HFF-Myc (cell line): ENCODE measurements around the gene ATF6B.

ENCODE experiments used
- DNase-seq: peaks from one replicate; pipeline ENCODE4 v3.0.0-alpha.2; 2011; ENCODE audit warnings: low read depth; ENCODE audit errors: extremely low read depth
- H3K4me3 ChIP-seq: replicated peaks from 2 replicates; pipeline ENCODE4 v1.5.1; 2011; ENCODE audit warnings: low read depth, mild to moderate bottlenecking, control low read depth, low read length
- TF ChIP-seq, protein P1 (sequence below): IDR thresholded peaks from 2 replicates; pipeline ENCODE4 v1.5.1; 2012; ENCODE audit warnings: mild to moderate bottlenecking, low read depth, low read length, control low read depth; ENCODE audit errors: missing control alignments

Gene ATF6B

DNA sequence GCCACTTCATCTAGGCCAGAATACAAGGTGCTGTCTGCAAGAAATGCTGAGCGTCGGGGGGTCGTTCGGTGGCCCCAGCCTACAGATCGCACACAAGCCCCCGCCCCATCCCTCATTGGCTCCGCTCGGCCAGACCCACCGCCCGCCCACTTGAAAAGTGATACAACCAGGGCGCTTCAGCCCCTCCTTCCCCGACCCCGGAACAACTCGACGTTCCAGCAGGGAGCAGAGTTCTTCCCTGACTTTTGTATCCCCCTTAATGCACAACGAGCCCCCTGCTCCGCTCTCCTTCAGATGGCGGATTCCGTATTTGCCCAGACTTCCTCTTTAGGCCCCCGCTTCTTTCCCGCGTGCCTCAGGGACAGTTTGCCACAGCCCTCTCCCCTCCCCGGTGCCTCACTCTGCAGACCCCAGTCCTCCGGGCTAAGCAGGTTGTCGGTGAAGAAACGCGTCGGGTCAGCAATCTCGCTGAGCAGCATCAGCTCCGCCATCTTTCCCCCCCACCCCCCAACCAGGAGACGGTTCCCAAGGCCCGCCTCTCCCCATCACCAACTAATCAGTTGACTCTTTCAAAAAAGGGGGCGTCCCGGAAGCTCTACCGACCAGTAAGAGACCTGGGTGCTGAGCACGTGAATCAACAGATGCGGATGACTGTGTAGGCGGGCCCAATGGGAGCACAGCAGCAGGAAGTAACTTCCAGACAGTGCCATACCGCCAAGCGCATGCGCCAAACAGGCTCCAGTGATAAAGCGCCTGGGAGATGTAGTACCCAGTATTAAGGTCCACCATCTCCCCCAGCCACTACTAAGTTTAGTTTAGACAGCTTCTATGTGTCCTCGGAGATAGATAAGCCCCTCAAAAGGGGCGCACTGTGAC is at the start of gene ATF6B:
ATF6B (minus strand) TSS at position 530 of the 876 bp plus-strand sequence; CDS start at position 491, 39 bp downstream.
- TF ChIP-seq, protein P1, sequence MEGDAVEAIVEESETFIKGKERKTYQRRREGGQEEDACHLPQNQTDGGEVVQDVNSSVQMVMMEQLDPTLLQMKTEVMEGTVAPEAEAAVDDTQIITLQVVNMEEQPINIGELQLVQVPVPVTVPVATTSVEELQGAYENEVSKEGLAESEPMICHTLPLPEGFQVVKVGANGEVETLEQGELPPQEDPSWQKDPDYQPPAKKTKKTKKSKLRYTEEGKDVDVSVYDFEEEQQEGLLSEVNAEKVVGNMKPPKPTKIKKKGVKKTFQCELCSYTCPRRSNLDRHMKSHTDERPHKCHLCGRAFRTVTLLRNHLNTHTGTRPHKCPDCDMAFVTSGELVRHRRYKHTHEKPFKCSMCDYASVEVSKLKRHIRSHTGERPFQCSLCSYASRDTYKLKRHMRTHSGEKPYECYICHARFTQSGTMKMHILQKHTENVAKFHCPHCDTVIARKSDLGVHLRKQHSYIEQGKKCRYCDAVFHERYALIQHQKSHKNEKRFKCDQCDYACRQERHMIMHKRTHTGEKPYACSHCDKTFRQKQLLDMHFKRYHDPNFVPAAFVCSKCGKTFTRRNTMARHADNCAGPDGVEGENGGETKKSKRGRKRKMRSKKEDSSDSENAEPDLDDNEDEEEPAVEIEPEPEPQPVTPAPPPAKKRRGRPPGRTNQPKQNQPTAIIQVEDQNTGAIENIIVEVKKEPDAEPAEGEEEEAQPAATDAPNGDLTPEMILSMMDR = no peak
- H3K4me3 ChIP-seq = peak within 1 kb of the TSS; percentile 95
- peak; percentile 99 for DNase-seq

- H3K4me3 ChIP-seq = peak overlapping the region; percentile 90
- TF ChIP-seq, protein P1 = no peak
- no peak for DNase-seq
Measured at GRCh38 chr6:32177183-32177787, 49.2 kb upstream of the ATF6B start.

DNA sequence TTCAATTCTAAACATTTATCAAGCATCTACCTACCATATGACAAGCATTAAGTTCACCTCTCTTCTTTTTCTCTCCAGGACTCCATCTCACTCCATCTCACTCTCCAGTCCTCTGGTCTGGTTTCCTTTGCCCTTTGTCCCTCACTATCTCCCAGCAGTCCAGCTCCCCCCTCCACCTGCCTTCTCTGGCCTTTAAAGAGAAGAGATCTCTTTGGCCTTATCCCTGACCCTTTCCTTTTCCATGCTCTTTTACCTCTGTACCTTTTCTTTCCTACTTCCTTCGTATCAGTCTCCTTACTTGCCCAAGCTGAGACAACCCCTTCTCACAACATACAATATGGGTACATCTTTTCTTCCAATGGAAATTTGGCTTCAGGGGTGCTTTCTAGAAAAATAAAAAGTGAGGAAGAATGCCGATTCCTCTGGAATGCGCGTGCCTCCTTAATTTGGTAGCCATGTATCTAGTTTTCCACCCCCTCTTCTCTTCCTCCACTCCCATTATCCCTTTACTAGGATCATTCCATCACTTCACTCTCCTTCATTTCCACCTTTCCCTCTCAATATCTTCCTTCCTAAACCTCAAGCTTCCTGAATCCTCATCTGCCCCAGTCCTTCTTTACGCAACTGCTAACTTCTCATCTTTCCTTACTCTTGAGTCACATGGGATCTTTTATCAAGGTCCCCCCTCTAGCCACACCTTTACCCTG is 48.6 kb upstream of the ATF6B start:
- peak overlapping the region; percentile 90 for H3K4me3 ChIP-seq
- TF ChIP-seq, protein P1 = no peak
- no peak for DNase-seq

DNA sequence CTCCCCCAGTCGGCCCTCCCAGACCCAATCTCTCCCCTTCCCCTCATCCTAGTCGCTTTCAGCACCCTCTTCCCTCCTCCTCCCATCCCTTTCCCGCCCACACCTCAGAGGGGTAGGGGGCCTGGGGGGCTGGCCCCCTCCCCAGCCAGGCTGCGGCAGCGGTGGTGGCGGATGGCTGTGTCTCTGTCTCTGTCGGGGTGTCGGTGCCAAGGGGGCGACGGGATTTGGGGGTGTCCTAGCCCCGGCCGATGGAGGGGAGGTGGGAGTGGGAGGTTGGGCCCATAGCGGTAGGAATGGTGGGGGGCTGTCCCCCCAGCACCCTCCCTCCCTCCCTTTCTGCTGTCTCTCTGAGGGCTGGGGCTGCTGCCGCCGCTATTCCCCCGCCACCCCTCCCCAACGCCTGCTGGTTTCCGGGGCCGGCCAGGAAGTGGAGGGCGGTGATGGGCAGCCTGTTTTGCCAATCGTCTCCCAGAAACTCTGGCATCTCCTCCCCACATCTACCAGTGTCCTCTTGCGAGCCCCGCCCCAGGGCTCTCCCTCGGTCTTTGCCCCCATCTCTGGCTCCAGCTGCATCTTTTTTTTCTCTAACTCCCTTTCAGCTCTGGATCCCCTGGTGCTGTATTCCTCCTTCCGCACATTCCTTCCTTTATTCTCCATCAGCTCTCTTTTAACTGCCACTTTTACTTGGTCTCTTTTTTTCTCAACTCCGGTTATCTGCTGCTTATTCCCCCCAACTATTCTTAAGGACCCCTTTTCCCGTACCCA is 47.8 kb upstream of the ATF6B start, which contains the start of gene AGPAT1:
AGPAT1 (minus strand) TSS at position 374 of the 765 bp plus-strand sequence. CDS start 4,588 bp downstream, outside the sequence.
- TF ChIP-seq, protein P1 = no peak
- peak within 1 kb of the TSS; percentile 90 for H3K4me3 ChIP-seq

DNA sequence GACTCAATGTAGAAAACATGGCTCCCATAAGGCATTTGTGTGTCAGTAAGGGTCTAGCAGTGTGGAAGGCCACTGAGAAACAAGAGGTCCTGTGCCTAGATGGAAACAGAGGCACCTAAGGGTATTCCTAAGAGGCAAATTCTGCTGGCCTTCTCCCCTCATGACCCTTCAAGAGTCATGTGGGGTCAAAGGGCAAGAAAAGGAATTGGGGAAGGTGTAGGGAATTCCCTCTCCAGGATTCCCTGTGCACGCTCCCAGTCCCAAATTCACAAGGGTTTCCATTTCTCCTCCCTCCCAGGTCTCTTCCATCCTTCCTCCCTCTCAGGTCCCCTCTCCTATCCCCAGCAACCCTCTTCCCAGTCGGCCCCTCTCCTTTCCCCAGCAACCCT is 47.3 kb upstream of the ATF6B start:
- H3K4me3 ChIP-seq = peak overlapping the region; percentile 90
- TF ChIP-seq, protein P1 = no peak
- no peak for DNase-seq

More for the DNA sequence above, 47.8 kb upstream of the ATF6B start, which contains the start of gene AGPAT1:
- peak; percentile 96 for DNase-seq

DNA sequence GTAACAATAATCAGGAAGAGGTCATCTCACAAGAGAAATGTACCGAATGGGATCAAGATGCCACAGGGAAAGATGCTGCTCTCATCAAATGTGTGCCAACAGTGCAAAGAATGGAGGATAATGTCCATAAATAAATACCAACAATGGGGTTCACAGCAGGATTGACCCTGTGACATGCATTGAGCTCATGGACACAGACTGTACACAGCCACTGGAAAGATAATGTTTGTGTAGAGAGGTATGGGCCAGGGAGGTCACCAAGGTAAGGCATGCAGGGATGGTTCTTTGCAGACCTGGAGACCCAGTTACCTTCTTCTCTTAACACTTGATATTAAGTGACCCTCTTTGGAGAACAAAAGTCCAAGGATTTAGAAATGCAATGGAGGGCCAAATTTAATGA is 46.4 kb upstream of the ATF6B start:
- H3K4me3 ChIP-seq = peak overlapping the region; percentile 90
- TF ChIP-seq, protein P1 = no peak
- DNase-seq = no peak
